A673 (cell line): ENCODE results near the gene ISM1. TPM values are rescaled to one million over a fixed set of nuclear protein-coding genes. Genes with fewer than 3 reads are reported as not detected.

Source experiments
- BruUV-seq: library from RNA; stranded (reverse); fragments of 400-500 nt; replicated peaks from 2 replicates; lab custom pipeline; 2021; lab: Mats Ljungman, UMichigan
- CTCF ChIA-PET: fragments of 300-600 bp; sonication (Branson Sonifier 250); formaldehyde crosslinking; loops from one replicate; lab custom pipeline; 2022; ENCODE audit warnings: antibody characterized with exemption; lab: Charles Lee
- POLR2A ChIA-PET: fragments of 300-600 bp; sonication (Branson Sonifier 250); formaldehyde crosslinking; loops from one replicate; lab custom pipeline; 2022; ENCODE audit warnings: antibody characterized with exemption; ENCODE audit not compliant: low non-redundant PET; lab: Charles Lee
- DNase-seq: peaks from one replicate; pipeline ENCODE4 v3.0.0-alpha.2; 2015; ENCODE audit warnings: low spot score
- H3K27ac ChIP-seq: fragments of 200-600 bp; sonication (generic); 2 replicates; pipeline ENCODE4 v1.5.1; 2016; ENCODE audit warnings: mixed run types, low read depth, mild to moderate bottlenecking, mixed read lengths, antibody characterized with exemption, low read length; ENCODE audit not compliant: poor library complexity, severe bottlenecking
- H3K27me3 ChIP-seq: fragments of 200-600 bp; sonication (generic); replicated peaks from 2 replicates; pipeline ENCODE4 v1.6.1; 2017; ENCODE audit warnings: mixed run types, low read depth, mild to moderate bottlenecking, mixed read lengths, antibody characterized with exemption, low read length; ENCODE audit not compliant: insufficient read depth, poor library complexity
- H3K36me3 ChIP-seq: fragments of 200-600 bp; sonication (generic); 2 replicates; pipeline ENCODE4 v1.6.1; 2016; ENCODE audit warnings: mixed run types, mild to moderate bottlenecking, mixed read lengths, antibody characterized with exemption, low read length; ENCODE audit not compliant: insufficient read depth, poor library complexity, severe bottlenecking
- H3K4me1 ChIP-seq: fragments of 200-600 bp; sonication (generic); 2 replicates; pipeline ENCODE4 v1.6.1; 2017; ENCODE audit warnings: mixed run types, mild to moderate bottlenecking, mixed read lengths, antibody characterized with exemption, low read length; ENCODE audit not compliant: insufficient read depth, poor library complexity, severe bottlenecking
- H3K4me3 ChIP-seq: fragments of 200-600 bp; sonication (generic); 2 replicates; pipeline ENCODE4 v1.5.1; 2016; ENCODE audit warnings: low read depth, mixed run types, mild to moderate bottlenecking, mixed read lengths, low read length; ENCODE audit not compliant: poor library complexity, severe bottlenecking
- H3K9me3 ChIP-seq: fragments of 200-600 bp; sonication (generic); 2 replicates; pipeline ENCODE4 v1.6.1; 2016; ENCODE audit warnings: mixed run types, low read depth, mild to moderate bottlenecking, mixed read lengths, antibody characterized with exemption, low read length; ENCODE audit not compliant: poor library complexity, severe bottlenecking
- CTCF ChIP-seq: fragments of 300-800, 200-600 bp; sonication (generic); conservative IDR thresholded peaks from 2 replicates; pipeline ENCODE4 v1.5.1; 2017; ENCODE audit warnings: low read depth, mild to moderate bottlenecking, antibody characterized with exemption, low read length, moderate library complexity, mixed read lengths
- EZH2 ChIP-seq: fragments of 200-600 bp; sonication (generic); IDR thresholded peaks from 2 replicates; pipeline ENCODE4 v1.6.1; 2017; ENCODE audit warnings: borderline replicate concordance, low read depth, mild to moderate bottlenecking, mixed read lengths, antibody characterized with exemption, low read length; ENCODE audit not compliant: poor library complexity, severe bottlenecking
- intact Hi-C: fragments of 100-400 bp; cut with micrococcal nuclease; formaldehyde crosslinking; loops from one replicate; pipeline ENCODE4 v1.10.0; 2022; ENCODE audit not compliant: unreplicated experiment
- total RNA-seq: library from RNA; stranded (reverse); gene quantifications from 2 replicates; pipeline ENCODE4 v1.2.3, GENCODE V29; 2021

The ISM1 gene
- total RNA-seq, 1 experiment from 2014 or later: 0.11 TPM

GRCh38 chr20:13222319-13222716 is 1.2 kb downstream of the ISM1 start:
- intact Hi-C loops: loop anchor here (10.0 kb wide), 1 partner anchor 222 kb away; no protein-coding TSS in a partner anchor
- no peak overlapping the region for H3K4me3 ChIP-seq
- ChIA-PET POLR2A (no interaction called here), CTCF (no interaction called here)
- H3K27ac ChIP-seq: no peak overlapping the region
- peaks cover 77% of the 10 kb centered on the region for H3K27me3 ChIP-seq
- H3K9me3 ChIP-seq: no peaks in the 10 kb centered on the region
- H3K4me1 ChIP-seq: peaks cover 7% of the 10 kb centered on the region
- TF ChIP-seq EZH2 (no peak), CTCF (no peak)
- no peaks in the 10 kb centered on the region for H3K36me3 ChIP-seq
- BruUV-seq: no TSS peak
- DNase-seq: no peak

GRCh38 chr20:13223736-13224520 is 2.9 kb downstream of the ISM1 start:
- Histone ChIP-seq H3K27me3 (peaks cover 61% of the 10 kb centered on the region), H3K36me3 (no peaks in the 10 kb centered on the region), H3K4me1 (peaks cover 7% of the 10 kb centered on the region), H3K27ac (no peak overlapping the region), H3K4me3 (no peak overlapping the region), H3K9me3 (no peaks in the 10 kb centered on the region)
- BruUV-seq: no TSS peak
- DNase-seq: no peak
- TF ChIP-seq EZH2 (no peak), CTCF (no peak)
- CTCF ChIA-PET: no interaction called here
- POLR2A ChIA-PET: no interaction called here
- intact Hi-C loops: loop anchor here (10.0 kb wide), 1 partner anchor 221 kb away; no protein-coding TSS in a partner anchor

- ChIA-PET CTCF (no interaction called here), POLR2A (interaction anchor here (0.5 kb wide), 1 partner anchor 9 kb away, joined by 3 read pairs; no protein-coding TSS in a partner anchor)
- no peak overlapping the region for H3K4me3 ChIP-seq
- no TSS peak for BruUV-seq
- no peaks in the 10 kb centered on the region for H3K36me3 ChIP-seq
- peaks cover 40% of the 10 kb centered on the region for H3K27me3 ChIP-seq
- intact Hi-C loops: loop anchor here (10.0 kb wide), 1 partner anchor 218 kb away; no protein-coding TSS in a partner anchor
- TF ChIP-seq EZH2: no peak
- TF ChIP-seq CTCF: no peak
- no peak for DNase-seq
- H3K9me3 ChIP-seq: no peaks in the 10 kb centered on the region
- H3K4me1 ChIP-seq: peaks cover 7% of the 10 kb centered on the region
- no peak overlapping the region for H3K27ac ChIP-seq
Measured at GRCh38 chr20:13226367-13226766, 5.3 kb downstream of the ISM1 start.
